ENCODE results near the gene ARHGAP10.
"Not testable (repeated sequence)": the region's sequence is repeated elsewhere in the genome, so short reads cannot be mapped to it uniquely, and the experiment has no call there.

The ARHGAP10 gene

DNA sequence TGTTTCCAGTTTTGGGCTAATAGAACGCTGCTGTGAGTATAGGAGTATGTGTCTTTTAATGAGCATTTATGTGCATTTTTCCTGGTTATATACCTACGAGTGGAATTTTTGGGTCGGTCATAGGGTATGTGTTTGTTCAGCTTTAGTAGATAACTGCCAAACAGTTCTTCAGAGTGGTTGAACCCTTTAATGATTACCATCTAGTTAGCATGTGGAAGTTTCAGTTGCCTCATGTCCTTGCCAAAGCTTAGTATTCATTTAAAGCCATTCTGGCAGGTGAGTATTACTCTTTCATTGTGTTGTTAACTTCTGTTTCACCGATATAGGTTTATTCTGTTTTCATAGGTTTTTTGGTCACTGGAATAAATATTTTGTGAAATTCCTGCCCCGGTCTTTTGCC is 229.1 kb downstream of the ARHGAP10 start:
- no peak for DNase-seq

DNA sequence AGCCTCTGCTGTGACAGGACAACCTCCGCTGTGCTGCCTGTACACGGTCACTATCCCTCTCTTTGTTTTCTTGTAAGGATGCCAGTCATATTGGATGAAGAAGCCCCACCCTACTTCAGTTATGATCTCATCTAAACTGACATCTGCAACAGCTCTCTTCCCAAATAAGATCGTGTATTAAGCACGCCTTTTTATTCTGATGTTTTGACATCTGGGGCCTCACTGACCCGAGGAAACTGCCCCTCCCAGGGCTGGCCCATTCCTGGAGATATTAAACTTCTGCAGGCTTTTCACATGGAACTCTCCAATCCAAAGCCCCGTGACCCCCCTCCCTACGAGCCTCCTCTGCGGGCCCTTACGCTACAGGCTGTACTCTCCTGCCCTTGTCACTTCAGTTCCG is 232.0 kb downstream of the ARHGAP10 start:
- no peak for DNase-seq

DNA sequence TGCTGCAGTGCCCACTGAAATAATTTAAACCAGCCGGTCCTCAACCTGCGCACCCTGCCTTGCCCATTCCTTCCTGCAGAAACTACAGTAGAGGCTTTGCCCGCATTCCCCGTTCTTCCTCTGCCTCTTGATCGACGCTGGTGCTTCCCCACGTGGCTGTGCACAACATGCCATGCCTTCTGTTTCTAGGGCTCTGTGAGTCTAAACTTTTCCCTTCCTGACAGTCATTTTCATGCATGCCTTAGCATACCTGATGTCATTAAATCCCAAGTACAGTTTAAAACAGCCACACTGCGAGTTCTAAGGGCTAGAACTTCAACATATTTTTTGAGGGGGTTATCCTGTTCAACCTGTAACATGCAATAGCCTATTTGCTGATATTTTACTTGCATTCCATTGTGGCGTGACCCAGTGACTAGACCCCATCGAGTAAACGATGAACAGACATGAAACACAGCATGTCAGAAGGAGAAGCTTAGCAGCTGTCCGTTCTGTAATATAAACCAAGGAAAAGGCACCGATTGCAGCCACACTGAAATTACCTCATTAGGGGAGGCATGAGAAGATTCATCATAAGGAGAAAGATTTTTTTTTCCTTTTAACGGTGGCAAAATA is 232.5 kb downstream of the ARHGAP10 start:
- no peak for DNase-seq

DNA sequence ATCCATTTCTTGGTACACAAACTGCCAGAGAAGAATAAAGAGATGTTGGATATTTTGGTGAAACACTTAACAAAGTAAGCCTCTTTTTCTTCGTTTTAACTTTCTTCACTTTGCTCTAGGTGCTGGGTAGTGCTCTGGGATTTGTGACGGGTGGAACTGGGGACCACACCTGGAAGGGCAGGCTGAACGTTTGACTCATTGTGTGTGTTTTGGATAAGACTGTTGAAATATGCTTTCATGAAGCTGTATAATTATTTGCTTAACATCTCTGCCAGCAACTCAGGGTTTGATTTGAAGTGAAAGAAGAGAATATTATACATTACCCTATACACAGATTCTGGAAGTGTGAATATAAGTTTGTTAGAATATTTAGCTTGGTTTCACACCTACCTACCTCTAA is 233.2 kb downstream of the ARHGAP10 start:
- DNase-seq: no peak

DNA sequence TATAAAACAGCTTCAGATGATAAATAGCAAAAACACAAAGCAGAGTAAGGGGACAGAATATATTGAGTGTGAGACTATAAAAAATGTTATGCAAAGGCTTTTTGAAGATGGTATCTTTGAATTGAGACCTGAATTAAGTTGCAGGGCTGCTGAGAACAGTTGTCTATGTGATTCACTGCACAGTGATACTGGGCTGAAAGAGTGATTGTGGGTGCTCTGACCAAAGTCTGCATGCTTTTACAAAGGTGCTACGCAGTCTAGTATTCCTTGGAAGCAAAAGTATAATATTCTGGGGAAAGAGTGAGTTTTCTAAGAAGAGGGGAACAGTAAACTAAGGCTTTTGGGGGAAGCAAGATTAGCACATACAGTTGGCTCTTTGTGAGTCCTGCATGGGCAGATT is 234.0 kb downstream of the ARHGAP10 start:
- DNase-seq: no peak

DNA sequence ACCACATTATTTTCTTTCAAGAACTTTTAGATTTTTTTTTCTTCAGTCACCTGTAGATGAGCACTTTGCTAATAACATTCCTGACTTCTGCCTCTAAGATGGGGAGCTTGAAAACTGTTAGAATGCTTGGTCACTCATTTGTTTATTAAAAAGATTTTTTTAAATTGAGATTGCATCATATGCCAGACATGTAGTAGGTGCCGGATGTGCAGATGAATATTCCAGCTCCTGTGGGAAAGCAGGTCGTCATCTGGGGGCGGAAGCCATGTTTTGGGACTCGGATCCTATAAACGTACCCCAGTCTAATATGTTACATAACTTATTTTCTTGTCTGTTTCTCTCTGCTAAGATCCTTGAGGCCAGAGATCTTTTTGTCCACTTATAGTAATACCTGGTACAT is 236.8 kb downstream of the ARHGAP10 start:
- no peak for DNase-seq

DNA sequence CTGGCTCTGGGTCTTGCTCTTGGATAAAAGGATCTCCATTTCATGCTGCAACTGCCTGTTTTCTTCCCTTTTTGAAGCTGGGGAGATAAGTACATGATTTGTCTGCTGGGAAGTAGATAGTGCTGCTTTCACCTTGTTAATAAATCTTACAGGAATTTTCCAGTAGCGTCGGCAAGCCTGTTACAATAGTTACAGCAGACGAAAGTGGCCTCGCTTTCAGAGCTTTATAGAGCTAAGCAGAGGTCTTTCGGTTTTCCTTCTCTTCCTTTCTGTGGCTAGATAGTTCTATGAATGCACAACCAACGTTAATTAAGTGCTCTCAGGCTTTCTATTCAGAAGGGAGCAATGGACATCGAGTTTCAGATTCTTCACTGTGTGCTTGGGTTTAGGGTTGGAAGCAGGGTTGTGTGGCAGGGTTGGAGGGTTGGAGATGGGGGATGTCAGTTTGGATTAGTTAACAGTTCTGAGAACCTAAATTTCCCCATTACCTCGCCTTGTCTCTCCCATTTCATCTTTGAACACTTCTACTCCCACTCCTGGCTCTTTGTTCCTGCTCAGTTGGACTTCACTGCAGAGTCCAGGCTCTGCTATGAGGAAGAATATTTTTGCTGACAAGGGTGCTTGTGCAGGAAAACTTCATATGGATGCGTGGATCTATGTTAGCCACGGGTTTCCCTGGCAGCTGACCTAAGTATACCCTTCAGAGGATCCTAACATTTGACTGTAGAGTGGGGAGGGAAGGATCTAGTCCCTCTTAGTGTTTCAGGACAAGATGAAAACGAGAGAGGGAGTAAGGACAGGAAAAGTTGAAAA is 237.9 kb downstream of the ARHGAP10 start:
- no peak for DNase-seq

DNA sequence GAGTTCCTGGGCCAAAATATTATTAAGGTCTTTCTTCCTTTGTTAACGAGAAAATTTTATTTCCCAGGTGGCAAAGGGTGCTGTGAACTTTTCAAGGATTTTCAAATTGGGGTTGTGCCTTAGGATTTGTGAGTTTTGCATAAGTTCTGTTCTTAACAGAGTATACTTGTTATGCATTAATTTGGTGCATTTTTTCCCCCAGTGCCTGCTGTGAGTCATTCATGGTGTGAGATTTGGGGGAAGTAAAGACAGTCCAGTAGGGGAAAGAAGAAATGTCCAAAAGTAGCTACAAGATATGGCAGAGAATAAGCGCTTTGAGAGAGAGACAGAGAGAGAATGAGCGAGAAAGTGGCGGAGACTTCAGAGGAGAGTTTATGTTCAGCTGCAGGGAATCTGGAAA is 239.2 kb downstream of the ARHGAP10 start:
- no peak for DNase-seq

DNA sequence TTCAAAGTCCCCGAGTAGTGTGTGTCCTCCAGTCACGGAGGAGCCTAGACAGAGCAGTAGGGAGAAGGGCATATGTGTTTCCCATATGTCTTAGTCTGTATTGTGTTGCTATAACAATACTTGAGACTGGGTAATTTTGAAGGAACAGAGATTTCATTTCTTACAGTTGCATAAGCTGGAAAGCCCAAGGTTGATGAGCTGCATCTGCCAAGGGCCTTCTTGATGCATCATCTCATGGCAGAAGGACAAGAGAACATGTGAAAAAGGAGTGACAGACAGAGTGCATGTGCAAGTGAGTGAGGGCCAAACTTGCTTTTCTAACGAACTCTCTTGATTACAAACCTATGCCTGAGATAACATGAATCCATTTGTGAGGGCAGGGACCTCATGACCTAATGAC is 243.4 kb downstream of the ARHGAP10 start:
- DNase-seq: no peak

DNA sequence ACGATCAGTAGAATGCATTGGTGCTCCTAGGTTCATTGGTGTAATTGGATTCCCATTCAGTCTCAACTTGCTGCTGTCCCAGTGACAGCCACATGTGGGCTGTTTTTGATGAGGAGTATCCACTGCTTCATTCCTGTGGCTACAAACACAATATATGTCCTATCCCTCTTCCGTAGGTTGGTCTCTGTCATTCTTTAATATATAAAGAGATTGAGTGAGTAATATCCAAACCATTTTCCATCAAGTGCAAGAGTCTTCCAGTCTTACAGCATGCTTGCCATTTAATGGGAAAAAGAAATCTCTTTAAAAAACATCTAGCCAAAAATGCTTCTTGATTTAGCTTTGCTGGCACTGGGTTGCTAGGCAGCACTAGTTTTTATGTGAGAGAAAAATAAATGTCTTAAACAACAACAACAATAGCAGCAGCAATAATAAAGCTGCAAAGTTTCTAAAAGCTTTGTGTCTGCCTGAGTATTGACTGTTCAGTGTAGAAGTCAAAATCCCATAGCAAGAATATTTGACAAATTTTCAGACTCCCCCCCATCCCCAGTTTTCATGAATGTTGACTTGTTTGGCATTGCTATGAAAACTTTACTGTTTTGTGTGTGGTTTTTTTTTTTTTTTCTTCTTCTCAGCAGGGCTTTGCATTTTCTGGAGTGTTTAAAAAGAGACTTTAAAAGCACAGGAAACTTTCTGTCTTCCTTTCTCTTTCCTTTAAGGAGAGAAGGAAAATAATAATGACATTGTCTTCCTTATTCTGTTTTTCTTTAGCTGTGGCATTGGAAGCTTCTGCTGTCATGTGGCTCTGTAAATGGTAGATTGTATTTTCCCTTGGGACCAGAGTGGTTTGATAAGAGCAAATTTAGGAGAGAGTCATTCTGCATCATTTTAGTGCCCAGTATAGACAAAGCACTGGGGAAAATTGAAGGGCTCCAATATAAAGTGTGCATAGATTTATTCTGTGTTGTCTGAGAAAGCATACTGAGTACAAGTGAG is 244.3 kb downstream of the ARHGAP10 start:
- no peak for DNase-seq

DNA sequence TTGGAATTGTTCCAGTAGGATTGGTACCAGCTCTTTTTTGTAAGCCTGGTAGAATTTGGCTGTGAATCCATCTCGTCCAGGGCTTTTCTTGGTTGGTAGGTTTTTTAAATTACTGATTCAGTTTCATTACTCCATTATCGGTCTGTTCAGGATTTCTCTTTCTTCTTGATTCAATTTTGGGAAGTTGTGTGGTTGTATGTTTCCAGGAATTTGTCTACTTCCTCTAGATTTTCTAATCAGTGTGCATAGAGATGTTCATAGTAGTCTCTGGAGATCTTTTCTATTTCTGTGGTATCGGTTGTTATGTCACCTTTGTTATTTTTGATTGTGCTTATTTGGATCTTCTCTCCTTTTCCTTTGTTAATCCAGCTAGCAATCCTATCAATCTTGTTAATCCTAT is 248.7 kb downstream of the ARHGAP10 start:
- no peak for DNase-seq

DNA sequence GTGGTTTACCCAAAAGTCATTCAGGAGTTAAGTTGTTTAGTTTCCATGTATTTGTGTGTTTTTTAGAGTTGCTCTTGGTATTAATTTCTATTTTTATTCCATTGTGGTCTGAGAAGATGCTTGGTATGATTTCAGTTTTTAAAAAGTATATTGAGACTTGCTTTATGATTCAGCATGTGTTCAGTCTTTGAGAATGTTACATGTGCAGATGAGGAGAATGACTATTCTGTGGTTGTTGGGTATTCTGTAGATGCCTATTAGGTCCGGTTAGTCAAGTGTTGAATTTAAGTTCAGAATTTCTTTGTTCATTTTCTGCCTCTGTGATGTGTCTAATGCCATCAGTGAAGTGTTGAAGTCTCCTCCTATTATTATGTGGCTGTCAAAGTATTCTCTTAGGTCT is 249.4 kb downstream of the ARHGAP10 start:
- no peak for DNase-seq

DNA sequence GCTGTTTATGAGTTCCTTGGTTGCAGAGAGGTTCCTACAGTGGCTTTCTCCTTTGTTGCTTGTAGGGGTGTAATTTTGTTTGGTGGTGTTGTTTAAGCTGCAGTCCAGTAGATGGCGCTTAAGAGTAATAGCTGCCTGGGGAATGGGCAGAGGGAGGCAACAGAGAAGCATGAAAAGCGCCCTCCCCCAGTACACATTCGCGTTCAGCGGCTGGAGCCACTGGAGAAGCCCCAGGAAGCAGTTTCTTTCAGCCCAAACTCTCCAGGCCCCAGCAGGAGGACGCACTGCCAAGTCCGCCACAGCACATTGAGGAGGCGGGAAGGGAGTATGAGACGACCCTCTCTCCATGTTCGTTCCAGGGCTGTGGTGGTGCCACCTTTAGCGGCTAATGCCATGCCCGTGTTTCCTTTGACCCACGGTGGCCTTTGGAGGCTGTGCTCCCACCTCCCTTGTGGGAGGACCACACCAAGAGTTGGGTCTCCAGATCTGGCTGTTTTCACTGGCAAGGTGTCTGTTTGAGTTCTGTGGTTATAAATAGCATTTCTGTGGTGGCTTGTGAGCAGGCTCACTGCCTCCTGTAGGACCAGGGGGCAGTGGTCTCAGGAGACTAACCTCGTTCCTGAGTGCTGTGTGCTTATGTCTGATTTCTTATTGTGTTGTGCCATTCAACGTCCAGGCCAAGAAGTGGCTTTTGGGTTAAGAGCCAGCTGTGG is 252.3 kb downstream of the ARHGAP10 start:
- no peak for DNase-seq

DNA sequence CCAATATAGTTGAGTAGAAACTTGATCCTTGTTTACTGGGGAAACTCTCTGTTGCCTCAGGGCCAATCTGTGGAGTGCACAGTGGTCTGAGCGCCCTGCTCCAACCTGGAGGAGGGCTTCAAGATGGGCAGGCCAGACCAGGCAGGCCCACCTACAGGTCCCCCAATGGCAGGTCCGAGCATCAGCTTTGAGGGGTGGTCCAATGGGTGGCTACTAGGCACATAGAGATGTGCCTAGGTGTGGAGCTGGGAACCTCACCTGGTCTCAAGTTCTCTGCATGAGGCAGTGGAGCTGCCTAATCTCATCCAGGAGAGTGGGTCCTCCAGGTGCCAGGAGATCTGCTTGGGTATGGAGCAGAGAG is 252.9 kb downstream of the ARHGAP10 start:
- no peak for DNase-seq

DNA sequence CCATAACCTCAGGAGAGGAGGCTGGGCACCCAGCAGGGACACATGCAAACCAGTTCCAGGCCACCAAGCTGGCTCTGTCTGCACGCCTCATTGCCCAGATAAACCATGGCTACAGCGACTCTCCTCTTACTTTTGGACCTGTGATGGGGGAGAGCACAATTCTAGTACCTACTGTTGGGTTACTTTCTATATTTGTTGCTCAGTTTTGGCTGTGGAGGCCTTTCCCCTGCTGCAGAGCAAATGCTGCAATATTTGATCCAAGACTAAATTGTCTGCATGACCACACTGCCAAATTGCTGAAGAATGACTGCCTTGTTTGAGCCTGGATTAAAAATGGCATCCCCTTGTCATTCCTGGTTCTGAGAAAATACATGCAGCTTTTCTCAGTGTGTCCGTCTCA is 253.5 kb downstream of the ARHGAP10 start:
- no peak for DNase-seq

DNA sequence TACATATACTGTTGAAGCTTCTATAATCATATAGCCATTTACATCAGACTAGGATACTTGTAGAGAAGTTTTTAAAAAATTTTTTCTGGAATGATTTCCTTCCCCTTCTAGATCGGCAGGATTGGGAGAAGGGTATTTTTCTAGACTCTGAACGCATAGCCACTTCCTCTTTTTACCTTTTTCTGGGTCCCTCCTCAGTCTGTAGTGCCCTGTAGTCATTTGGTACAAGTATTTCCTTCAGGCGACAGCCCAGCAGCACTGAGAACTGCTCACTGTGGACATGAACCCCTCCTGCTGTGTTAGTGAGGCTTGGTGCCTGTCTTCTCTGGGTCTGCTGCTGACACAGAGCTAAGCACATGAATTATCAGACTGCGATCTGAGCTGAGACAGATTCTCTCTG is 255.4 kb downstream of the ARHGAP10 start:
- DNase-seq: no peak

DNA sequence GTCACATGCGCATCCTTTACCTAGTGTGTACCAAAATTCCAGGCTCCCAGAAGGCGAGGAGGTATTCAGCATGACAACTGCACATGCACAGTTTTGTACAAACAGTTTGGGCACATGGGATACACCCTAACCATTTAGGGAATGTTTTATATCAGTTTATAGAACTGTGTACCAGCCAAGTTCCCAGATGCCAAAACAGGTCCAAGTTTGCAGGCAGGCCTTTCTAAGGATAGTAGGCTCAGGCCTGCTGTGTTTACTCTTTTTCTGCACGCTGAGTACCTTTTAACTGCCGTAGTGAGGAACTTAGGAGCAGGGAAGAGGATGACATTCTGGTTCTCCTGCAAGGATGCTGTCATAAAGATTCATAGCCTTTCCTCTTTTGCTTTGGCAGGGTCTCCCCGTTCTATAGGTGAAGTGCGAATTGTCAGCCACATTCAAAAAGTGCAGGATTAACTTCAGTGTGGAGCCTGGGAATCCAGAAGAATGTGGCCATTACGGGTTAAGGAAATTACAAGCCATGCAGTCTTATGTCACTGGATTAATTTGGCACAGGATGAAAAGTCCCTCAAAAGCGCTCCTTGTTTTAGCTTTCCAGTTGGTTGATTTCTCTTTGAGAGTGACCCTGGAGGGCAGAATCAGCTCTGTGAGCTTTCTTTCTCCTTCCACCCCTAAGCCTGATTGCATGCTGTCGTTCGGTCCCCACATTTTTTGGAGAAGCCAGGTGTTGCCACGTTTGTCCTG is 259.8 kb downstream of the ARHGAP10 start:
- no peak for DNase-seq

DNA sequence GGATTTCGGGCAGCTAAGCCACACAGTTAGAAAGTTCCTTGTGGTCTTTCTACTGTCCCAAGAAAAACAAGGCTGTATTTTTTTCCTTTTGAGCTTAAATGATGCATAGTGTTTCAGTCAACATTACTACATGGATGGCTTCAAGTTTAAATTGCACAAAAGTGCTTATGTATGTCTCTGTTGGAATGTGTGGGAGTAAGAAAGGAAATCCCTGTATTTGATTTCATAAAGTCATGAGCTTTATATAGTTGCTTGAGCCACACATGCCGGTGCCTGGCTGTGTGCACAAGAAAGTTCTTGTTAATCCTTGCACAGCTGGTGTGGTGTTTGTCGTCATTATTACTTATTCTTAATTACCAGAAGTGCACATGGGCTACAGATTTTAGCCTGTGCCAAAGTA is 262.2 kb downstream of the ARHGAP10 start:
- no peak for DNase-seq

DNA sequence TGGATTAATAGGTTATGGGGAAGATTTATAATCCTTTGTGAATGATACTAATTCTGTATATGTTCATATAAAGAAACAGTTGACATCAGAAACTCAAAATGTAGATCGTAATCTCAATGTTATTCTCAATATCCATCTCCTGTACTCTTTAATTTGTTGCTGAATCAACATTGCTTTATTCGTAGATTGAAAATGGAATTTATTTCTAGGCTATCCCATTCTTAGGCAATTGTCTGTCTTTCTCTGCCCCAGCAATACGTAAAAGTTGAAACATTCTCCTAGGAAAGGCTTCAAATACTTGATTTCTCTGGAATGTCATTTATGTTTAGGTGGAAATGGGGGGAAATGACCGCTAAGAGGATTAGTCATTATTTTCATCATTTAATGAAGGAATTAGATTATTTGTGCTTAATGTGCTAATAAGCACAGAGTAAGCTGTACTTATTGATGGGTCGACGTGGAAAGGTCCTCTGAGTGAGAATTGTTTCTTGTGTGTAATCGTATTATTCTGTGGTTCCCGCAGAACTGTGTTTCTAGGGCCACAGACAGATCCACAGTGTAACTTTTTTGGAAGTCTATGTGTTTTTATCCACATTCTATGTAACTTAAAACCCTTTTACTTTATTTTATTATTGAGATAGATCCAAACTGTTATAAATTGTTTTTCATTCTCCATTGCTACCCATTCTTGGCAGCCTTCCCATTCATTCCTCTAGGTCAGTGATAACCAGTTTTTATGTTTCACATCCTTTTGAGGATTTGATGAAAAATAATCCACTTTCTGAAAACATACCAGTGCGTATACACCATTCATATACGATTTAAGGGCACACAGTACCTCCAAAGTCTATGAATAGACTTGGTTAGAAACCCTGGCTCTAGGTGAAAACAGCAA is 262.9 kb downstream of the ARHGAP10 start:
- DNase-seq: no peak

DNA sequence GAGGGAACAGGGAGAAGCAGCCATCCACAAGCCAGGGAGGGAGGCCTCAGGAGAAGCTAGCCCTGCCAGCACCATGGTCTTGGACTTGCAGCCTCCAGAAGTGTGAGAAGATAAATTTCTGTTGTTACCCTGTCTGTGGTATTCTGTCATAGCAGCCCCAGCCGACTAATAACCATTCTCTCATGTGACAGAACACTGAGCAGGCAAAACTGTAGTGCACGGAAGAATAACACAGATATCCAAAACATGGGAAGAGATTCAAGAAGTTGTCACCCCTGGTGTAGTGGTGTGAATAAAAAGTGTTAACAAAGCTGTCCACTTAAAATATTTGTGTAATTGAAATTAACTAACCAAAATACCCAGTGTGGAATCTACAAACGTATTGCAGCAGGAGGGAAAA is 265.0 kb downstream of the ARHGAP10 start:
- no peak for DNase-seq

DNA sequence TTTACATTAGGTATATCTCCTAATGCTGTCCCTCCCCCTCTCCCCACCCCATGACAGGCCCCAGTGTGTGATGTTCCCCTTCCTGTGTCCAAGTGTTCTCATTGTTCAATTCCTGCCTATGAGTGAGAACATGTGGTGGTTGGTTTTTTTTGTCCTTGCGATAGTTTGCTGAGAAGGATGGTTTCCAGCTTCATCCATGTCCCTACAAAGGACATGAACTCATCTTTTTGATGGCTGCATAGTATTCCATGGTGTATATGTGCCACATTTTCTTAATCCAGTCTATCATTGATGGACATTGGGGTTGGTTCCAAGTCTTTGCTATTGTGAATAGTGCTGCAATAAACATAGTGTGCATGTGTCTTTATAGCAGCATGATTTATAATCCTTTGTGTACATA is 268.1 kb downstream of the ARHGAP10 start:
- not testable (repeated sequence) for DNase-seq

Data from NCI-H510A (cell line).